ENCODE data around the gene HGFAC.

DNA sequence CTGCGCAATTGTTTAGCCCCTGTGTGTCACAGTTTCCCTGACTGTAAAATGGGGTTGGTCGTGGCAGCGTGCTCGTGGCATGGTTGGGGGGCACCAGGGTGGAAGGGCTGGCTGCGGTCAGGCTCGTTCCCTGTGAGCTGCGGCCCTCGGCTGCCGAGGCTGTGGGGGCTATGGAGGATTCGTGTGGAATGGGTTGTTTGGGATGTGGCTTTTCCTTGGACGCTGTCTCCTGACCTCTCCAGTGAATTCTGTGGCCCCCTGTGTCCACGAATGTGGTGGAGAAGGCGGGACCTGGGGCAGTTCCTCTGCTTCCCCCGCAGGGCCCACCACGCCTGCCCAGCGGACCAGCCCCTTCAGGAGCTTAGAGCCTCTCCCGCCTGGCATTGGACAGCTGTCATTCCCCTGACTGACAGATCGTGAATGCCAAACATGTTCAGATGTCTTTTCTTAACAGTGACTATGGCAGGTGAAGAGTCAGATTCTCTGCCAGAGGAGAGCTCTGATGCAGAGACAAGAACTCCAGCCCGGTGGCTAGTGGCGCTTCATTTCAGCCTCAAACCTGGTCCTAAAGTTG, 17.2 kb upstream of the HGFAC start:
- TF ChIP-seq, protein P1, sequence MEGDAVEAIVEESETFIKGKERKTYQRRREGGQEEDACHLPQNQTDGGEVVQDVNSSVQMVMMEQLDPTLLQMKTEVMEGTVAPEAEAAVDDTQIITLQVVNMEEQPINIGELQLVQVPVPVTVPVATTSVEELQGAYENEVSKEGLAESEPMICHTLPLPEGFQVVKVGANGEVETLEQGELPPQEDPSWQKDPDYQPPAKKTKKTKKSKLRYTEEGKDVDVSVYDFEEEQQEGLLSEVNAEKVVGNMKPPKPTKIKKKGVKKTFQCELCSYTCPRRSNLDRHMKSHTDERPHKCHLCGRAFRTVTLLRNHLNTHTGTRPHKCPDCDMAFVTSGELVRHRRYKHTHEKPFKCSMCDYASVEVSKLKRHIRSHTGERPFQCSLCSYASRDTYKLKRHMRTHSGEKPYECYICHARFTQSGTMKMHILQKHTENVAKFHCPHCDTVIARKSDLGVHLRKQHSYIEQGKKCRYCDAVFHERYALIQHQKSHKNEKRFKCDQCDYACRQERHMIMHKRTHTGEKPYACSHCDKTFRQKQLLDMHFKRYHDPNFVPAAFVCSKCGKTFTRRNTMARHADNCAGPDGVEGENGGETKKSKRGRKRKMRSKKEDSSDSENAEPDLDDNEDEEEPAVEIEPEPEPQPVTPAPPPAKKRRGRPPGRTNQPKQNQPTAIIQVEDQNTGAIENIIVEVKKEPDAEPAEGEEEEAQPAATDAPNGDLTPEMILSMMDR (IDR thresholded peaks at IDR 0.05; ENCODE audit: insufficient read depth, low read length), result no peak
- no peak for TF ChIP-seq POLR2AphosphoS5 (IDR thresholded peaks at IDR 0.05; ENCODE audit: low read depth)
- TF ChIP-seq, protein P2, sequence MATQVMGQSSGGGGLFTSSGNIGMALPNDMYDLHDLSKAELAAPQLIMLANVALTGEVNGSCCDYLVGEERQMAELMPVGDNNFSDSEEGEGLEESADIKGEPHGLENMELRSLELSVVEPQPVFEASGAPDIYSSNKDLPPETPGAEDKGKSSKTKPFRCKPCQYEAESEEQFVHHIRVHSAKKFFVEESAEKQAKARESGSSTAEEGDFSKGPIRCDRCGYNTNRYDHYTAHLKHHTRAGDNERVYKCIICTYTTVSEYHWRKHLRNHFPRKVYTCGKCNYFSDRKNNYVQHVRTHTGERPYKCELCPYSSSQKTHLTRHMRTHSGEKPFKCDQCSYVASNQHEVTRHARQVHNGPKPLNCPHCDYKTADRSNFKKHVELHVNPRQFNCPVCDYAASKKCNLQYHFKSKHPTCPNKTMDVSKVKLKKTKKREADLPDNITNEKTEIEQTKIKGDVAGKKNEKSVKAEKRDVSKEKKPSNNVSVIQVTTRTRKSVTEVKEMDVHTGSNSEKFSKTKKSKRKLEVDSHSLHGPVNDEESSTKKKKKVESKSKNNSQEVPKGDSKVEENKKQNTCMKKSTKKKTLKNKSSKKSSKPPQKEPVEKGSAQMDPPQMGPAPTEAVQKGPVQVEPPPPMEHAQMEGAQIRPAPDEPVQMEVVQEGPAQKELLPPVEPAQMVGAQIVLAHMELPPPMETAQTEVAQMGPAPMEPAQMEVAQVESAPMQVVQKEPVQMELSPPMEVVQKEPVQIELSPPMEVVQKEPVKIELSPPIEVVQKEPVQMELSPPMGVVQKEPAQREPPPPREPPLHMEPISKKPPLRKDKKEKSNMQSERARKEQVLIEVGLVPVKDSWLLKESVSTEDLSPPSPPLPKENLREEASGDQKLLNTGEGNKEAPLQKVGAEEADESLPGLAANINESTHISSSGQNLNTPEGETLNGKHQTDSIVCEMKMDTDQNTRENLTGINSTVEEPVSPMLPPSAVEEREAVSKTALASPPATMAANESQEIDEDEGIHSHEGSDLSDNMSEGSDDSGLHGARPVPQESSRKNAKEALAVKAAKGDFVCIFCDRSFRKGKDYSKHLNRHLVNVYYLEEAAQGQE (IDR thresholded peaks at IDR 0.05; ENCODE audit: insufficient replicate concordance, low read depth), result no peak
